Measurements from ENCODE around the gene KCNMA1. TPM values are rescaled to one million over a fixed set of nuclear protein-coding genes. Genes with fewer than 3 reads are reported as not detected.

The KCNMA1 gene
- total and polyA plus RNA-seq, 7 experiments from 2014 or later: 0.42 TPM; not detected in 6

DNA sequence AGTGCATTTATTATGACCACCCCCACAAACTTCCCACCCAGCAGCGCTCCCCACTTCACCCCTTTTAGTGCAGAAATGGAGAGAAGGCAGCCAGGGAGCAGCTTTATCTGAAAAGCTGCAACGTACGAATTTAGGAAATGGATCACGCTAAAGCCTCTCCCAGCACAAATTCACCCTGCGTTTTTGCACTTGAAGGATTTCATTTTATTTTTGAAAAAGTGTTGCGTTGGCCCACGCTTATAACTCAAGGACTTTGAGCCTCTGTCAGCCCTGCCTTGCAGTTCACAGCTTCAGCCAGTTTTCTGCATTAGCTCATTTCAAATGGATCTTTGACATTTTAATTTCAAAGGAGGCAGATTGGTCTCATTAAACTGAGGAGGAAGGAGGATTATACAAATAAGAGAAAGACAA is 556.1 kb downstream of the KCNMA1 start:
- no peak for ATAC-seq
- Mint-ChIP-seq H3K9me3 (peaks cover 0 to 2% (median 0%) of the 10 kb centered on the region in 11 donors), H3K27ac (no peak overlapping the region), H3K4me3 (no peak overlapping the region), H3K27me3 (no peaks in the 10 kb centered on the region), H3K36me3 (no peaks in the 10 kb centered on the region), H3K4me1 (no peaks in the 10 kb centered on the region)
- intact Hi-C loops (cut with micrococcal nuclease): no loop called here
- Histone ChIP-seq H3K36me3 (ENCODE audit: control insufficient read depth in 2 of 3, insufficient read depth in 3 of 3, low read length in 3 of 3) (no peaks in the 10 kb centered on the region), H3K27ac (ENCODE audit: low read depth, low read length) (no peak overlapping the region), H3K4me3 (ENCODE audit: low read length) (no peak overlapping the region), H3K4me1 (ENCODE audit: control insufficient read depth in 2 of 2, insufficient read depth in 2 of 2, low read length in 2 of 2) (no peaks in the 10 kb centered on the region), H3K9me3 (ENCODE audit: control insufficient read depth in 2 of 3, low read length in 3 of 3) (no peaks in the 10 kb centered on the region), H3K27me3 (ENCODE audit: control insufficient read depth in 2 of 2, insufficient read depth in 2 of 2, low read length in 2 of 2) (no peaks in the 10 kb centered on the region)
- DNase-seq: no peak
- POLR2A ChIA-PET: no interaction called here
- CTCF ChIA-PET: no interaction called here

DNA sequence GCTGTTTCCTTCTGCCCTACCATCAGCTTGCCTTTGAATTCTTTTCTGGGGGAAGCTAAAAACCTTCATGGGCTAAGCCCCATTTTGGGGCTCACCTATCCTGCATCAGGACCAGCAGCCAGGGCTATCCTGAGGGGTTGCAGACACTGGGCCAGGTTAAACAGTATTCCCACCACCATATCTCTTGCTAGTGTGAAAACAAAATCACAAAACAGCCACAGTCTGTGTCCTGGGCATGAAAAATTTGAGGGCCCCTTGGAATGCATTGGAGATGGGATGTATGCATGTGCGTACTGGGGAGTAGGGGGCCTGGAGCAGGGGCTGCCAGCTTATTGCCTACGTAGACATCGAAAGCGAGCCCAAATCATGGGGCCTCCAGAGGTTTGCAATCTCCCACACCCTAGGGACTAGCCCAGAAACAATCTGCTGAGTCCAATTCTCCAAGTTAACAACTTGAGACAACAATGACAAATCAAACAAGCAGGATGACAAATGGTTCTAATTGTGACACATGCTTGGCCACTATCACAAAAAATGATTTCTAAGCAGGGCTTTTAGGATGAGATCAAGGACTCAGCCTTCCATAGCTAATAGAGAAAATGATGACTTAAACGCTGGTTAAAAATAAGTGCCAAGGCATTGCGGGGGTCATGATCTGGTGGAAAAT is 557.1 kb downstream of the KCNMA1 start:
- Histone ChIP-seq H3K27me3 (ENCODE audit: control insufficient read depth in 2 of 2, insufficient read depth in 2 of 2, low read length in 2 of 2) (no peaks in the 10 kb centered on the region), H3K27ac (ENCODE audit: low read depth, low read length) (no peak overlapping the region), H3K36me3 (ENCODE audit: control insufficient read depth in 2 of 3, insufficient read depth in 3 of 3, low read length in 3 of 3) (no peaks in the 10 kb centered on the region), H3K9me3 (ENCODE audit: control insufficient read depth in 2 of 3, low read length in 3 of 3) (no peaks in the 10 kb centered on the region), H3K4me3 (ENCODE audit: low read length) (no peak overlapping the region), H3K4me1 (ENCODE audit: control insufficient read depth in 2 of 2, insufficient read depth in 2 of 2, low read length in 2 of 2) (no peaks in the 10 kb centered on the region)
- intact Hi-C loops (cut with micrococcal nuclease): no loop called here
- no peaks in the 10 kb centered on the region for H3K4me1 Mint-ChIP-seq
- ATAC-seq (no peak), DNase-seq (no peak)
- no peaks in the 10 kb centered on the region for H3K36me3 Mint-ChIP-seq
- CTCF ChIA-PET: no interaction called here
- no peak overlapping the region for H3K4me3 Mint-ChIP-seq
- no peaks in the 10 kb centered on the region for H3K27me3 Mint-ChIP-seq
- POLR2A ChIA-PET: no interaction called here
- H3K27ac Mint-ChIP-seq: no peak overlapping the region
- peaks cover 0 to 2% (median 0%) of the 10 kb centered on the region in 11 donors for H3K9me3 Mint-ChIP-seq

DNA sequence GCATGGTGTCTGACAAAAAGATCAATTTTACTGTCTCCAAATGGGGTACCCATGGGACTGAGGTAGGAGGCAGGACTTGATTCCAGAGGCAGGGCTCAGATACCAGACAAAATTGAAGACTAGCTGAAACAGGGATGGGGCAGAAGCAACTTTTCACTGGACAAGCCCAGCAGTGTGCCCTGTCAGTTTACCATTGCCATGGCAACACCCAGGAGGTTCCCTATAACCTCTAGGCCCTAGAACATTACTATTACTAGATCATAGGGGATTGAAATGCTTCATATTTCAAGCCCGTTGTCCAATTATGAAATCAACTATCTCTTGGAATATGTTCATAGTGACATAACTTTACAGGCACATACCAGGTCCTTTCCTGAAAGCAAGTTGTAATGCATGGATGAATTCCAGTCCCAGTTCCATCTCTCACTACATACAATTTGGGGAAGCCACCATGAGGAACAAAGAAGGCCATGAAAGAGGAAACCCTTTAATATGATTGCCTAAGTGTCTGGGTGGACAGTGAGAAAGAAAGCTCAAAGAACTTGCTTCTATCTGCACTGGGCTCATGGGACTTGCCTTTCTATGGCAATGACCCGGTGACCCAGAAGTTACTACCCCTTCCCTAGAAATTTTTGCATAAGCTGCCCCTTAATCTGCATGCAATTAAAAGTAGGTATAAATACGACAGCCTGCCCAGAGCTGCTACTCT is 557.9 kb downstream of the KCNMA1 start:
- POLR2A ChIA-PET: no interaction called here
- H3K9me3 ChIP-seq (ENCODE audit: control insufficient read depth in 2 of 3, low read length in 3 of 3): no peaks in the 10 kb centered on the region
- no peak for DNase-seq
- Mint-ChIP-seq H3K27me3 (no peaks in the 10 kb centered on the region), H3K9me3 (peaks cover 0 to 2% (median 0%) of the 10 kb centered on the region in 11 donors), H3K4me3 (no peak overlapping the region), H3K36me3 (no peaks in the 10 kb centered on the region), H3K27ac (no peak overlapping the region), H3K4me1 (no peaks in the 10 kb centered on the region)
- H3K36me3 ChIP-seq (ENCODE audit: control insufficient read depth in 2 of 3, insufficient read depth in 3 of 3, low read length in 3 of 3): no peaks in the 10 kb centered on the region
- no peak overlapping the region for H3K4me3 ChIP-seq (ENCODE audit: low read length)
- CTCF ChIA-PET: no interaction called here
- intact Hi-C loops (cut with micrococcal nuclease): no loop called here
- H3K27me3 ChIP-seq (ENCODE audit: control insufficient read depth in 2 of 2, insufficient read depth in 2 of 2, low read length in 2 of 2): no peaks in the 10 kb centered on the region
- no peak overlapping the region for H3K27ac ChIP-seq (ENCODE audit: low read depth, low read length)
- H3K4me1 ChIP-seq (ENCODE audit: control insufficient read depth in 2 of 2, insufficient read depth in 2 of 2, low read length in 2 of 2): no peaks in the 10 kb centered on the region
- ATAC-seq: peak; percentile 45

DNA sequence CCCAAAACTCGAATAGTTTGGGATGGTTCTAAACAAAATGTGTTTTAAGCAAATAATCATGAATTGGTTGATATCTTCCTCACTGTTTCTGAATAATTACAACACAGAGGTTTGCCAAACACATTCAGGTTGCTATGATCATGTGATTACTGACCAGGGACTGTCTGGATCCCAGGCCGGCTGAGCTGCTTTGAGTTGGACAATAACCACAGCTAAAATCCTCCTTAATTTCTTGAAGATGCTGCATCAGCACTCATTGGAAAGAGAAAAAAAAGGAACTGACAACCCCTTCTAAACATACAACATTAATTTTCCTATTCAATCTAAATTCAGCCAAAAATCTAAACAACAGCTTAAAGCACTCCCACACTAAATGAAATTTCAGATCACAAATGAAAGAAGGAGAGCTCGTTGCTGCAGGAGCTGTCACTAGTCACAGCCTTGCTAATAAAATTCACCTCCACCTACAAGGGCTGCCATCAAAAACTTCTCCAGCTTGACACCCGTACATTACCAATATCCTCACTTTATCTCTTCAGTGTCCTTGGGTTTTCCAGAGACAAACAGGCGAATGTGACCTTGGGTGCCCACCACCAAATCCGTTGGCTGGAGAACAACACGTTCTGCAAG is 560.2 kb downstream of the KCNMA1 start:
- H3K27me3 Mint-ChIP-seq: no peaks in the 10 kb centered on the region
- peaks cover 0 to 2% (median 0%) of the 10 kb centered on the region in 11 donors for H3K9me3 Mint-ChIP-seq
- no peak for DNase-seq
- Histone ChIP-seq H3K4me1 (ENCODE audit: control insufficient read depth in 2 of 2, insufficient read depth in 2 of 2, low read length in 2 of 2) (no peaks in the 10 kb centered on the region), H3K27me3 (ENCODE audit: control insufficient read depth in 2 of 2, insufficient read depth in 2 of 2, low read length in 2 of 2) (no peaks in the 10 kb centered on the region), H3K4me3 (ENCODE audit: low read length) (no peak overlapping the region), H3K27ac (ENCODE audit: low read depth, low read length) (no peak overlapping the region), H3K9me3 (ENCODE audit: control insufficient read depth in 2 of 3, low read length in 3 of 3) (no peaks in the 10 kb centered on the region), H3K36me3 (ENCODE audit: control insufficient read depth in 2 of 3, insufficient read depth in 3 of 3, low read length in 3 of 3) (no peaks in the 10 kb centered on the region)
- intact Hi-C loops (cut with micrococcal nuclease): no loop called here
- no peaks in the 10 kb centered on the region for H3K4me1 Mint-ChIP-seq
- ChIA-PET CTCF (no interaction called here), POLR2A (no interaction called here)
- no peak for ATAC-seq
- no peaks in the 10 kb centered on the region for H3K36me3 Mint-ChIP-seq
- no peak overlapping the region for H3K27ac Mint-ChIP-seq
- H3K4me3 Mint-ChIP-seq: no peak overlapping the region

DNA sequence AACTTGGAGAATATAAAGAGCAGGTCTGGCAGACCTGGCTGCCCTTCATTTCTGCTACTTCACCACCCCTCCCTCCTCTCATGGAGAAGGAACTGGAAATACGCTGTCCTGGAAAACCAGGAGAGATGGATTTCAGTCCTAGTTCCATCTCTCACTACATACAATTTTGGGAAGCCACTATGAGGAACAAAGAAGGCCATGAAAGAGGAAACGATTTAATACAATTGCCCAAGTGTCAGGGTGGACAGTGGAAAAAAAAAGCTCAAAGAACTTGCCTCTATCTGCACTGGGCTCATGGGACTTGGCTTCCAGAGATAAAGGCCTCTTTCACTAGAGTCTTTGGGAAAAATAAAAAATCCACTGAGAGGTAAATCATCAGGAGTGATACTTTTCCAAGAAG is 561.7 kb downstream of the KCNMA1 start:
- H3K4me1 ChIP-seq (ENCODE audit: control insufficient read depth in 2 of 2, insufficient read depth in 2 of 2, low read length in 2 of 2): no peaks in the 10 kb centered on the region
- ChIA-PET POLR2A (no interaction called here), CTCF (interaction anchor here (0.6 kb wide), 1 partner anchor 92 kb away, joined by 3 read pairs; no protein-coding TSS in a partner anchor)
- no peaks in the 10 kb centered on the region for H3K36me3 ChIP-seq (ENCODE audit: control insufficient read depth in 2 of 3, insufficient read depth in 3 of 3, low read length in 3 of 3)
- no peaks in the 10 kb centered on the region for H3K27me3 ChIP-seq (ENCODE audit: control insufficient read depth in 2 of 2, insufficient read depth in 2 of 2, low read length in 2 of 2)
- no peaks in the 10 kb centered on the region for H3K9me3 Mint-ChIP-seq
- no peak for ATAC-seq
- no peaks in the 10 kb centered on the region for H3K9me3 ChIP-seq (ENCODE audit: control insufficient read depth in 2 of 3, low read length in 3 of 3)
- no peak overlapping the region for H3K27ac ChIP-seq (ENCODE audit: low read depth, low read length)
- no peak overlapping the region for H3K4me3 ChIP-seq (ENCODE audit: low read length)
- DNase-seq: no peak
- H3K27me3 Mint-ChIP-seq: no peaks in the 10 kb centered on the region
- H3K4me3 Mint-ChIP-seq: no peak overlapping the region
- no peaks in the 10 kb centered on the region for H3K36me3 Mint-ChIP-seq
- no peak overlapping the region for H3K27ac Mint-ChIP-seq
- no peaks in the 10 kb centered on the region for H3K4me1 Mint-ChIP-seq
- intact Hi-C loops (cut with micrococcal nuclease): no loop called here

DNA sequence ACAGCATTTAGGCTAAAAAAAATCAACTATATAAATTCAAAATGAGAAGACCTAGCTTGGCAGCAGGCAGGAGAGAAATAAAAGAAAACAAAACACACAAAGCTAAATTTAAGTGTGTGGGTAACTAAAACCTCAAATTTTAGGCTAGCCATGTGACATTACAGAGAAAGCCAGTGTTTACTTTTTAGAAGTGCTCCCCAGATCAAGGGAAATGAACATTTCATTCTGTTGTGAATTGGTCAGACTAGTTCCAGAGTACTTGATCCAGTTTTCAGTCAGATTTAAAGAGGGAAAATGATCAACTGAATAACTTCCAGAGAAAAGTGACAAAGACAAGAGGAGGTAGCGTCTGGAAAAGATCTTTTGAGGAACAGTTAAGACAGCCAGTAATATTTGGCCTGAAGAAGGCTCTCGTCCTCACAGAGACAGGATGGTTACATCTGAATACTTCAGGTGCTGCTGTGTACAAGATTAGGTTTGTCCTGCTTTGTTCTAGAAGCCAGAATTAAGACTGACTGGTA is 563.4 kb downstream of the KCNMA1 start:
- no peaks in the 10 kb centered on the region for H3K36me3 Mint-ChIP-seq
- Histone ChIP-seq H3K27ac (ENCODE audit: low read depth, low read length) (no peak overlapping the region), H3K27me3 (ENCODE audit: control insufficient read depth in 2 of 2, insufficient read depth in 2 of 2, low read length in 2 of 2) (no peaks in the 10 kb centered on the region), H3K36me3 (ENCODE audit: control insufficient read depth in 2 of 3, insufficient read depth in 3 of 3, low read length in 3 of 3) (no peaks in the 10 kb centered on the region), H3K4me1 (ENCODE audit: control insufficient read depth in 2 of 2, insufficient read depth in 2 of 2, low read length in 2 of 2) (no peaks in the 10 kb centered on the region), H3K4me3 (ENCODE audit: low read length) (no peak overlapping the region), H3K9me3 (ENCODE audit: control insufficient read depth in 2 of 3, low read length in 3 of 3) (no peaks in the 10 kb centered on the region)
- no peak overlapping the region for H3K27ac Mint-ChIP-seq
- ChIA-PET POLR2A (no interaction called here), CTCF (no interaction called here)
- no peak overlapping the region for H3K4me3 Mint-ChIP-seq
- no peaks in the 10 kb centered on the region for H3K9me3 Mint-ChIP-seq
- ATAC-seq: no peak
- intact Hi-C loops (cut with micrococcal nuclease): no loop called here
- DNase-seq: no peak
- no peaks in the 10 kb centered on the region for H3K4me1 Mint-ChIP-seq
- no peaks in the 10 kb centered on the region for H3K27me3 Mint-ChIP-seq

DNA sequence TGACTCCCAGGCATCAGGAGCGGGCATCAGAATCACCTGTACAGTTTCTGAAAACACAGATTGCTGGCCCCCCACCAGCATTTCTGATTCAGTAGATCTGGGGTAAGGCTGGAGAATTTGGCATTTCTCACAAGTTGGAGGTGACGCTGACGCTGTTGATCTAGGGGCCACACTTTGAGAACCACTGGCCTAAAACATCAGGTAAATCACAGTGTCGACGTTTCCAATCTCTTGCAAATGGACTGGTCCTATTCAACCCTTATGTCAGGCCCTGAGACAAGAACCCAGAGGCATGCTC is 564.0 kb downstream of the KCNMA1 start:
- intact Hi-C loops (cut with micrococcal nuclease): no loop called here
- no peak for DNase-seq
- H3K27me3 Mint-ChIP-seq: no peaks in the 10 kb centered on the region
- no peak overlapping the region for H3K27ac Mint-ChIP-seq
- Histone ChIP-seq H3K4me1 (ENCODE audit: control insufficient read depth in 2 of 2, insufficient read depth in 2 of 2, low read length in 2 of 2) (no peaks in the 10 kb centered on the region), H3K27ac (ENCODE audit: low read depth, low read length) (no peak overlapping the region), H3K4me3 (ENCODE audit: low read length) (no peak overlapping the region), H3K27me3 (ENCODE audit: control insufficient read depth in 2 of 2, insufficient read depth in 2 of 2, low read length in 2 of 2) (no peaks in the 10 kb centered on the region), H3K36me3 (ENCODE audit: control insufficient read depth in 2 of 3, insufficient read depth in 3 of 3, low read length in 3 of 3) (no peaks in the 10 kb centered on the region), H3K9me3 (ENCODE audit: control insufficient read depth in 2 of 3, low read length in 3 of 3) (no peaks in the 10 kb centered on the region)
- ATAC-seq: no peak
- no peak overlapping the region for H3K4me3 Mint-ChIP-seq
- H3K36me3 Mint-ChIP-seq: no peaks in the 10 kb centered on the region
- ChIA-PET CTCF (no interaction called here), POLR2A (no interaction called here)
- H3K9me3 Mint-ChIP-seq: no peaks in the 10 kb centered on the region
- no peaks in the 10 kb centered on the region for H3K4me1 Mint-ChIP-seq

Measured in naive thymus-derived CD4-positive, alpha-beta T cell (primary cell).